T-helper 2 cell treated with Interferon-gamma antibody and Interleukin-4, amounts not matched to agents 100 ng/mL and 5 ng/mL, for 36 hours (primary cell): ENCODE measurements around the gene GMNN. TPM values are rescaled to one million over a fixed set of nuclear protein-coding genes. Genes with fewer than 3 reads are reported as not detected.
"Not testable (repeated sequence)": the region's sequence is repeated elsewhere in the genome, so short reads cannot be mapped to it uniquely, and the experiment has no call there.

ENCODE experiments used
- intact Hi-C: fragments of 100-400 bp; cut with micrococcal nuclease; formaldehyde crosslinking; loops from one replicate; pipeline ENCODE4 v1.15.1; 2023
- total RNA-seq: library from RNA; stranded (reverse); gene quantifications from 2 replicates; pipeline ENCODE4 v1.2.3, GENCODE V29; 2022

GMNN gene
- 66.6 and 69.0 TPM in 2 replicates for total RNA-seq

GRCh38 chr6:24774696-24775519 lies at the start of gene GMNN:
GMNN (plus strand) TSS chr6:24774937; CDS start chr6:24777247, 2,310 bp downstream.
- intact Hi-C loops: loop anchor here (1.0 to 10.0 kb wide), 6 partner anchors 54 to 1220 kb away; partner anchors contain the start of gene ACOT13

- intact Hi-C loops: not testable (repeated sequence)
These were observed 44.1 kb upstream of the GMNN start for GRCh38 chr6:24730653-24731052.

GRCh38 chr6:24731456-24732134 lies 43.1 kb upstream of the GMNN start:
- intact Hi-C loops: not testable (repeated sequence)

- intact Hi-C loops: no loop called here
These were observed 40.6 kb upstream of the GMNN start for GRCh38 chr6:24734166-24734565.

- intact Hi-C loops: not testable (repeated sequence)
These were observed 40.0 kb upstream of the GMNN start for GRCh38 chr6:24734710-24735109.

GRCh38 chr6:24738741-24739140 lies 36.0 kb upstream of the GMNN start:
- intact Hi-C loops: no loop called here

- intact Hi-C loops: no loop called here
These were observed 33.9 kb upstream of the GMNN start for GRCh38 chr6:24740861-24741260.

GRCh38 chr6:24742216-24742738 lies 32.5 kb upstream of the GMNN start:
- intact Hi-C loops: no loop called here

- intact Hi-C loops: no loop called here
These were observed 31.3 kb upstream of the GMNN start for GRCh38 chr6:24743265-24743943.

- intact Hi-C loops: no loop called here
These were observed 30.8 kb upstream of the GMNN start for GRCh38 chr6:24743944-24744335.

GRCh38 chr6:24744911-24745310 lies 29.8 kb upstream of the GMNN start:
- intact Hi-C loops: no loop called here

- intact Hi-C loops: no loop called here
These were observed 25.4 kb upstream of the GMNN start for GRCh38 chr6:24749297-24749696.

GRCh38 chr6:24750878-24751277 lies 23.9 kb upstream of the GMNN start:
- intact Hi-C loops: not testable (repeated sequence)

GRCh38 chr6:24752503-24752902 lies 22.2 kb upstream of the GMNN start:
- intact Hi-C loops: no loop called here

GRCh38 chr6:24752917-24753492 lies 21.7 kb upstream of the GMNN start:
- intact Hi-C loops: no loop called here

GRCh38 chr6:24753545-24753944 lies 21.2 kb upstream of the GMNN start:
- intact Hi-C loops: no loop called here

GRCh38 chr6:24754378-24754777 lies 20.4 kb upstream of the GMNN start:
- intact Hi-C loops: not testable (repeated sequence)

- intact Hi-C loops: no loop called here
These were observed 19.5 kb upstream of the GMNN start for GRCh38 chr6:24755279-24755678.

- intact Hi-C loops: no loop called here
These were observed 17.1 kb upstream of the GMNN start for GRCh38 chr6:24757611-24758010.

GRCh38 chr6:24759718-24760117 lies 15.0 kb upstream of the GMNN start:
- intact Hi-C loops: no loop called here

GRCh38 chr6:24760210-24760609 lies 14.5 kb upstream of the GMNN start:
- intact Hi-C loops: no loop called here
